OCI-LY1 (cell line): ENCODE data around the gene TBC1D16.

Experiments used
- CTCF ChIP-seq: fragments of 200-600 bp; sonication (generic), shearing (Covaris generic); IDR thresholded peaks from 2 replicates; pipeline ENCODE4 v1.5.1; 2017; ENCODE audit warnings: mild to moderate bottlenecking, antibody characterized with exemption, low read length, moderate library complexity, mixed read lengths
- EZH2 ChIP-seq: fragments of 200-600 bp; sonication (generic), shearing (Covaris generic); IDR thresholded peaks from 2 replicates; pipeline ENCODE4 v1.8.0; 2017; ENCODE audit warnings: borderline replicate concordance, mixed run types, mild to moderate bottlenecking, antibody characterized with exemption, low read length, moderate library complexity, mixed read lengths

- TF ChIP-seq CTCF (no peak), EZH2 (no peak)
Measured at GRCh38 chr17:80018917-80019651, 16.6 kb downstream of the TBC1D16 start.
